Stimulated activated naive CD8-positive, alpha-beta T cell treated with anti-CD3 and anti-CD28 coated beads, Interleukin-15, Interleukin-2, amounts not matched to agents 100 U/mL and 50 U/mL, for 24 hours (primary cell): ENCODE measurements around the gene IRAK2.
A peak's percentile ranks its signal among the peaks of the same experiment; 100 is the strongest.

ENCODE experiments used
- ATAC-seq: fragments of 150-1000 bp; cut with Tn5 transposase; one replicate; pipeline ENCODE4 v1.10.0; 2021
- DNase-seq: peaks from one replicate; pipeline ENCODE4 v3.0.0; 2021

Gene IRAK2

DNA sequence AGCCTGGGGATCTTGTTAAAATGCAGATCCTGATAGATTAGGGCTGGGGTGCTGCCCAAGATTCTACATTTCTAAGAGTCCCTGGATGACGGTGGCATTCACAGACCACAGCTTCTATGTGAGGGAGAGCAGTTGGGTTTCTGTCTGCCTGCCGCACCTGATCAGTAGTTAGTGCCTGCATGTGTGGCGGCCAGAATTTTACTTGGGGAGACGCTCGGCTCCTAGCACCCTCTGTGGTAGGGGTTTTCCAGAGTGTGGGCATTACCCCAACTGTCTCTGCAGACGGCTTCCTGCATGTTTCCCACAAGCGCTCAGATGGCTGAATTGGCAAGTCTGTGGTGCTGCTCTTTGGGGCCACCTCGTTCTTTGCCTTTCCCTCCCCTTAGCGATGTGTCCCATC lies 119.8 kb downstream of the IRAK2 start:
- DNase-seq (peak; percentile 36), ATAC-seq (peak; percentile 75)

DNA sequence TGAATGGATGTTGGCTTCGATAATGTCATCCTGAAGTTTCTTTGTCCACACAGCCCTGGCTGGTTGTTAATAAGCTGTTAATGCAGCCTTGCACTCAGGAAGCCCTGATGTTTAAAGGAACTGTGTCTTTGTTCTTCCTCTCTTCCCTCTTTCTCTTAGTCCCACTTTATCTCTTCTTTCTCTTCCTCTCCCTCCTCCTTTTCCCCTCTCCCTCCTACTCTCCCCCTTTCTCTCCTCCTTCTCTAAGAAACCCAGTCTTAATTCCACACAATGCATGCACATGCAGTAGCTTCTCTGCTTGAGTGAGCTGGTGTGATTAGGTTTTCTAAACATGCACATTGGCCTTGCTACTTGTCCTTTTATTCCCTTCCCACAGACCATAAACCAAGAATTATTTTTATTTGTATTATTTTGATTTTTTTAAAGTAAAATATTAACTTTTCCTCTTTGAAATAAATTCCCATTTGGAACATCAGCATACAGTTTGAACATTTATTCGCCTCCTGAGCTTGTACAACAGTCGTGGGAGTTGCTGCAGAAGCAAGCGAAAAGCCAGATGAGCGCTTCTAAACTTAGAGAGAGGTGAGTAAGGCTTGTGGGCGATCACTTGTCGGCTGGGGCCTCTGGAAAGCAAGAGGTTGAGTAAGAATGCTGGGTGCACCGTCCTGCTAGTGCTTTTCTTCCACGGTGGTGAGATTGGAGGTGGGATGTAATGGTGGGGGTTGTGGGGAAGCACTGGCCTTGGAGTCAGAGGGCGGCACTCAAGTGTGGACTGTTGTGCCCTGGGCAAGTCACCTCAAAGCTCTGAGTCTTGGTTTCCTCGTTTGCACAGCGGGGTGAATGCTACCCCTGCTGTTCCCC lies 120.8 kb downstream of the IRAK2 start:
- no peak for DNase-seq

DNA sequence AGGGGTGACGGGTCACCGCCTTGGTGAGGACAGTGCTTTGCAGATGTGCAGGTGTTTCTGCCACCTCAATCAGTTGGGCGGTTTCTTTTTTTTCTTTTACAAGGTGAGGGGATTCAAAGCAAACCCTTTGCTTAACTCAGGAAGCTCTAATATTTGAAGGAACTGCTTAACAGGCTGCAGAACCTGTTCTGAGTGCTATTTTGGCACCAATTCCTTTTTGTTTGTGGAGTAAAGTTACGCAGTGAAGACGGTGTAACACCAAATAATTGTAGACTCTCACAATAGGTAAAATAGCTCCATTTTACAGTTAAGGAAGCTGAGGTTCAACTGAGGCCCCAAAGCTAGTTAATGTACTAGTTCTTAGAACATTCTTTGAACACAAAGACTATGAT lies 121.4 kb downstream of the IRAK2 start:
- ATAC-seq: no peak
- no peak for DNase-seq

More for the DNA sequence above, 120.8 kb downstream of the IRAK2 start:
- no peak for ATAC-seq

DNA sequence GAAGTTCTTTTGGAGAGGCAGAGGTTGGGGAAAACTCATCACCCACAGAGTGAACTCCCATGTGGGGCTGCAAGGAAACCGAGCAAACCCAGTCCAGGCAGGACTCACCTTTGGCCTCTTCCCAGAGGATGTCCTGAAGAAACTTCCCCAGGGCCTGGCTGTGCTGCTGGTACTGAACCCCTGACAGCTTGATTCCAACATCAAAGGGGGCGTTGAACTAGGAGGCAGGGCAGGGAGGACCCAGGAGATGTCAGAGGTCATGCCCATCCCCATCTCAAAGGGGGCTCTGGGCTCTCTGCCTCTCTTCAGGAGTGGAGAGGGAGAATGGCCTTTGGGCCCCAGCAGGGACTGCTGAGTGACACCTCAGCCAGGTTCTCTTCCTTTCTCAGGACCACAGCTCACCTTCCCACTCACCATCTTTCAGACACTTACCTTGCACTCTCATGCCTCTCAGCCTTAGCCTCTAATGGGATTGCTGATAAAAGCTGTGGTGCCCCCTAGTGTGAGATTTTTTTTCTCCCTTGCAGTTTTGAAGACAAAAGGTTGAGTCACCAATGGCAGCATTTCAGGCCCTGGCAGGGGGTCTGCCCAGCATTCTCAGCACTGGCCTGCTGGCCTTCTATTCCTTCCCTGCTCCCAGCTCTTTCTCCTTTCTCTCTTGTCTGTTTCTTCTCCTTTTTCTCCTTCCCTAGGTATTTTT lies 122.0 kb downstream of the IRAK2 start:
- DNase-seq: no peak
- ATAC-seq: no peak

DNA sequence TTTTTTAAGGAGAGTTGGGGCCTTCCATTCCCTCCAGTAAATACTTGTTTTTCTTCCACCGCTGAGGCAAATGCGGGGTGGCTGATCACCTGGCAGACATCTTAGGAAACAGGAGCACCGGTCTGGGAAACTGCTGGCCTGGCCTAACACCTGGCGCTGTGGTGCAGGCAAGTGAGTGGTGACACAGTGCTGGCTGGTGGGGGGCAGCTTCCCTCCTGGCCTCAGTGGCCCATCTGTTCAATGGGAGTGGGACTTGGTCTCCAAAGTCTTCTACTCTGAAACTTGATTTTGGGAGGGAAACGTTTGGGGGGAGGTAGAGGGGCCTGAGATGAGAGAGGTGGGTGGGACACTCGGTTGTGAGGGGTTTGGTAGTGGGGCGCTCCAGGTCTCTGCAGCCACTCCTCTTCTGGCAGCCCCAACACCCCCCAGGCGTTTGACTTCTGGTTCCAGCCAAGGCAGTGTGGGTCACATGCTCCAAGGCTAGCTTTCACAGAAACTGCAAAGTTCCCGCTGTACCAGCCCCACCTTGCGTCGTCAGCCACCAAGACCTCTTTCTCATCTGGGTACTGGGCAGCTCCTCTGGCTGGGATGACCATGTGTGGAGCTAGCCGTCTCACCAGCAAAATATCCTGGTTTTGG lies 123.3 kb downstream of the IRAK2 start:
- ATAC-seq (no peak), DNase-seq (no peak)

DNA sequence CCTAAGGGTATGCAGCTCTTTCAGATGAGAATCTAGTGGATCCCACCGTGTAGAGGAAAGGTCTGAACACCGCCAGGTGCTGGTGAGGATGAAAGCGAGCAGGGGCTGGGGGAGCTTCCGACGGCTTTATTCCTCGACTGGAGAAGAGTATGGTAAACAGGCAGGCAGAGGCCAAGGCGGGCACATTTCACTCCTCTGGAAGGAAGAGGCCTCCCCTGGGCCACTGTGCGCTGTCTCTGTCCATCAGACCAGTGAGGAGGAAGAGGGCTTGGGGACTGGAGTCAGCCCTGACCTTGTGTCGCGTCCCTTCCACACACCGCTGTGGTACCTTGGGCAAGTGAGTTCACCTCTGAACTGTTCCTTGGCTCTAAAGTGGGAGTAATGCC lies 123.8 kb downstream of the IRAK2 start:
- ATAC-seq (no peak), DNase-seq (no peak)

DNA sequence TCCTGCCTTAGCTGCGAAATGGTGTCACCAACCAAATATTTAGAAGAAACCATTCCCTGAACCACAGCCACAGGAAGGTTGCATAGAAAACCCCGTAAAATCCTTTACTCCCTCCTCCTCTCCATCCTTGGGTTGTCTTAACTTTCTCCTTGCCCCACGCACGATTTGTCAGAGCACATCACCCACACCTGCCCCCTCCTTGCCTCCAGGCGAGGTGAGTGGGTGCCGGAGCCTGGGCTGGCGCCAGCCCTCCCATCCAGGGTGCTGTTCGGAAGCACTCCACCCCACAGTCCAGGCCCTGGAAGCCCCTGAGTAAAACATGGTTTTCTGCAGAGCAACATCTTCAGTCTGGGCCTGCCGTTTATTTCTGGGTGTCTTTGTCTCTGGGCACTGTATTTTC lies 124.4 kb downstream of the IRAK2 start:
- no peak for ATAC-seq
- no peak for DNase-seq

DNA sequence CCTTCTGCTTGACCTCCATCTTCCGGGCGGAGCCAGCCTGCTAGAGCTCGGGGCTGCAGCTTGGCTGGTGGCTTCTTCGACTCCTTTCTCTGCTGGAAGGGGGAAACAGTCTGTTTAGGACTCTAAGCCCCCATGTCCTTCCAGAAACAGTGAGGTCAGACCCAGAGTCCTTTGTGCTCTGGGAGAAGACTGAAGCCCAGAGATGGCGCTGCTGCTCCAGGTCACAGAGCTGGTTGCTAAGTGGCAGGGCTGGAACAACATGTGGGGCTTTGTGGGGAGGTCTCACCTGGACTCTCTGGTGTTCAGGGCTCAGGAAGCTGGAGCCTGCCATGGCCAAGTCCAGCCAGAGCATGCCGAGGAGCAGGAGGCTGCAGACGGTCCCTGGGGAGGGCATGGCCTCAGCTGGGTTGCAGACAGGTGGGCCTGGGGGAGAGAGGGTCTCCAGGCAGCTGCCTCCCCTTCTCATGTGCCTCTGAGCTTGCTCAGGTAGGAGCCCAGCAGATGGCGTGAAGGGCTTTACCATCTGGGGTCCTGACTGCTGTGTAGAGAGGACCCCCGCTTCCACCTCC lies 125.2 kb downstream of the IRAK2 start:
- ATAC-seq: no peak
- DNase-seq: no peak

DNA sequence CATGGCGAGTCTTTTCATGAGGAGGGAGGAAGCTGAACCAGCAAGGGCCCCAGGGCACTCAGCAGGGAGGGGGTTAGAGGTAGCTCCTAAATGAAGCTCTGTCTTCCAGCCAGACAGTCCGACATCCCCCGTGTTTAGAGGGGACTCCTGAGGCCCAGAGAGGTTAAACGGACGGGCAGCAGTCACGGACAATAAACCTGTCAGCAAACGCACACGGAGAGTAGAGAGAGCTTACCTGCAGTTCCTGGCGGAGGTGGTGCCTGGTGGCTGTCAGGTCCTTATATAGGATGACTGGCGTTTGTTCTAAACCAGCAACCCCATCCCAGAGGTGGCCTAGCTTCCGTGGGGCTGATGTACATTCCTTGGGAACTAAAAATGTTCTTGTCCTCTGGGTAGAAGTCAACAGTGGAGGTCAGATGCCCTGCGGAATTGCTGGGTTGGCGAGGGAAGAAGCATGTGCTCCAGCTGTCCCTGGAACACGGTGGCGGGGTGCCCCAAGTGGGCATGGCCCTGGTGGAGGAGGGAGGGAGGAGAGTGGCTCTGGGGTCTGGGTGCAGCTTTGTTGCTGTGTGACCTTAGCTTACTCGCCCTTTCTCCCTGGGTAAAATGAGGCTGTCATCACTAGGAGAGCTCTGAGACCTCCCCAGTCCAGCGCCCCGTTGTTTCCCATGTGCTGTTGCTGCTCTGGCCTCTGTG lies 125.9 kb downstream of the IRAK2 start:
- DNase-seq: no peak

DNA sequence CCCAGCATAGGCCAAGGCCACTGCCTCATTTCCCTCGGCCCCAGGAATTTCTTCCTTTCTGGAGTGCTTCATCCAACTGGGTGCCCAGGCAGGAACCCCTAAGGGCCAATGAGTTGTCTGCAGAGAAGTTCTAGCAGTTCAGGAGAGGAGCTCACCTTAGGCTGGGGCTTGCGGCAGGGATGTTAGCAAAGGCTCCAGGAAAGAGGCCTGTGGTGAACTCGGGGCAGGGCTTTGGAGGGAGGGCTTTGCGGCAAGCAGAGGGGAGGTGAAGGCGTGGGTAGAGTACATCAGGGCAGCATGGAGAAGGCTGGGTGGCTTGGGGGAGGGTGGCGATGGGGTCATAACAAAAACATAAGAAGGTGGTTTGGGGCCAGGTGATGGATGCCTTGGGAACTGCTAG lies 126.9 kb downstream of the IRAK2 start:
- DNase-seq: no peak

More for the DNA sequence above, 125.9 kb downstream of the IRAK2 start:
- ATAC-seq: no peak

DNA sequence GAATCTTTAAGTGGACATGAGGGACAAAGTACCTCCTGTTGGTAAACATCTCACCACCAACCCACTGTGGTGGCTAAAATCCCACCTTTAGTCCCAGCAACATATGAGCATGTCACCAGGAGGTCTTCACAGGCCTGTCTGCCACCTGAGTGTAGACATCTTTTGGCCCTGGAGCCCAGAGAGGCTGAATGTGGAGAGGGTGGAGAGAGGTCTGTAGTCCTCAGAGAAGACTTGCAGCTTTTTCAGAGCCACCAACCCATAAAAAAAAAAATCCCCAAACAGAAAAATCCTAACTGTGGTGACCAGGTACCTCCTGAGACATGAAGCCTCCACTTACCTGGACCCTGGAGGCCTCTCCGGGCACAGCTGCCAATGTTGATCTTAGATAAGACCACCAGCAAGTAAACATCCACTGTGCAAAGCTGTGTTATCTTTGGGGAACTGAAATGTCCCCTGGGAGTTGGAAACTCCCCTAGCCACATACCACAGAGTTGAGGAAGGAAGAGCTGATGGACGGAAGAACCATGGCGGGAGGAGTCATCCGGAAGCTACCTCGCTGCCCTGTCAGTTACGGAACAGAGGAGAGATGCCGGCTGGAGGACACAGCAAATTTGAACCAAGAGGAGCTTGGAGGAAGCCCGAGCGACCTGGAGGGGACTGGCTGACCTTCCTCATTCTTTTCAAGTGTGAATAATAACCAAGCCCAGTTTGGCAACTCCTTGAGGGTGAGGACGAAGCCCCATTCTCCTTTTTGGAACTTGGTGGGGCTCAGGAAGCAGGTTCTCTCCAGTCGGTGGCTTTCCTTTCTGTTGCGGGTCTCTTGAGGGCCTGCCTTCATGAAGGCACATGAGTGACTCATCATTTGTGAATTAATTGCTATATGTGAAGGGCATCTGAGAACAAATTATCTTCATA lies 128.0 kb downstream of the IRAK2 start, which contains the start of gene GHRL:
GHRL (minus strand) TSS at position 443 of the 915 bp plus-strand sequence. CDS start 2,767 bp downstream, outside the sequence.
- peak; percentile 54 for ATAC-seq
- peak; percentile 18 for DNase-seq

More for the DNA sequence above, 126.9 kb downstream of the IRAK2 start:
- ATAC-seq: no peak
